ENCODE measurements around the gene UVSSA.
"Not testable (repeated sequence)": the region's sequence is repeated elsewhere in the genome, so short reads cannot be mapped to it uniquely, and the experiment has no call there.

Gene UVSSA

GRCh38 chr4:1365271-1366178 is 18.5 kb downstream of the UVSSA start:
- DNase-seq = no peak

- DNase-seq = no peak
Measured at GRCh38 chr4:1366371-1367229, 19.6 kb downstream of the UVSSA start.

- no peak for DNase-seq
Measured at GRCh38 chr4:1367230-1367935, 20.4 kb downstream of the UVSSA start.

- DNase-seq = no peak
Measured at GRCh38 chr4:1367936-1368289, 20.9 kb downstream of the UVSSA start.

- DNase-seq = no peak
Measured at GRCh38 chr4:1368421-1369090, 21.5 kb downstream of the UVSSA start.

- DNase-seq = no peak
Measured at GRCh38 chr4:1369091-1369450, 22.1 kb downstream of the UVSSA start.

- no peak for DNase-seq
Measured at GRCh38 chr4:1369479-1370079, 22.6 kb downstream of the UVSSA start.

- DNase-seq = no peak
Measured at GRCh38 chr4:1370321-1371124, 23.5 kb downstream of the UVSSA start.

- no peak for DNase-seq
Measured at GRCh38 chr4:1371176-1372165, 24.5 kb downstream of the UVSSA start.

GRCh38 chr4:1372576-1372975 is 25.6 kb downstream of the UVSSA start:
- DNase-seq = not testable (repeated sequence)

GRCh38 chr4:1373892-1374705 is 27.1 kb downstream of the UVSSA start:
- no peak for DNase-seq

- no peak for DNase-seq
Measured at GRCh38 chr4:1374706-1375045, 27.7 kb downstream of the UVSSA start.

GRCh38 chr4:1375051-1375721 is 28.2 kb downstream of the UVSSA start:
- no peak for DNase-seq

- DNase-seq = no peak
Measured at GRCh38 chr4:1375761-1376322, 28.8 kb downstream of the UVSSA start.

- DNase-seq = no peak
Measured at GRCh38 chr4:1376391-1376840, 29.4 kb downstream of the UVSSA start.

- no peak for DNase-seq
Measured at GRCh38 chr4:1376841-1377605, 30.0 kb downstream of the UVSSA start.

GRCh38 chr4:1377606-1378261 is 30.7 kb downstream of the UVSSA start:
- DNase-seq = no peak

All from activated T-cell treated with anti-CD3 and anti-CD28 coated beads, Interleukin-2, amount 50 U/mL, for 1 hour (primary cell).